Endothelial cell of umbilical vein (primary cell): ENCODE data around the gene KRT74. TPM values are rescaled to one million over a fixed set of nuclear protein-coding genes. Genes with fewer than 3 reads are reported as not detected.

ENCODE experiments used
- BruUV-seq: library from RNA; stranded (reverse); fragments of 400-500 nt; replicated peaks from 2 replicates; lab custom pipeline; 2021; lab: Mats Ljungman, UMichigan
- CTCF ChIA-PET: fragments of 300-600, 350-600 bp; sonication (Branson Sonifier 250); formaldehyde crosslinking; loops from one replicate; lab custom pipeline; 2021; ENCODE audit warnings: antibody characterized with exemption, inconsistent platforms; lab: Charles Lee
- POLR2A ChIA-PET: fragments of 300-600, 350-600 bp; sonication (Branson Sonifier 250); formaldehyde crosslinking; loops from one replicate; lab custom pipeline; 2021; ENCODE audit warnings: antibody characterized with exemption, inconsistent platforms; lab: Charles Lee
- DNase-seq: peaks from one replicate; pipeline ENCODE4 v3.0.0-alpha.2; 2011; ENCODE audit warnings: low read depth, low spot score
- FAIRE-seq: peaks from 2 replicates; lab custom pipeline; 2011; peaks lifted over from hg19 to GRCh38; lab: Jason Lieb, UNC
- H2AFZ ChIP-seq: 2 replicates; pipeline ENCODE4 v1.6.0; 2012; ENCODE audit warnings: low read depth, low read length, control low read depth, inconsistent platforms
- H3K27ac ChIP-seq: 2 replicates; pipeline ENCODE4 v1.5.1; 2011; ENCODE audit warnings: low read depth, mild to moderate bottlenecking, control low read depth, low read length, moderate library complexity; ENCODE audit not compliant: insufficient read depth
- H3K27me3 ChIP-seq, 2 experiments: 2 replicates each; pipeline versions ENCODE4 v1.6.0 to v1.6.1; 2011; ENCODE audit warnings: low read length in 2 of 2, mixed read lengths in 1 of 2; ENCODE audit not compliant: control insufficient read depth in 2 of 2, insufficient read depth in 2 of 2
- H3K36me3 ChIP-seq, 2 experiments: 2 replicates in 1 of 2; 3 replicates in 1 of 2; pipeline ENCODE4 v1.5.1; 2011; ENCODE audit warnings: low read length in 2 of 2, mild to moderate bottlenecking in 1 of 2, moderate library complexity in 1 of 2; ENCODE audit not compliant: control insufficient read depth in 2 of 2, insufficient read depth in 2 of 2; ENCODE audit errors: extremely low read depth in 1 of 2
- H3K4me1 ChIP-seq: 3 replicates; pipeline ENCODE4 v1.5.1; 2011; ENCODE audit warnings: mild to moderate bottlenecking, low read length; ENCODE audit not compliant: control insufficient read depth, insufficient read depth; ENCODE audit errors: extremely low read depth
- H3K4me2 ChIP-seq: 2 replicates; pipeline ENCODE4 v1.6.1; 2011; ENCODE audit warnings: low read length, control low read depth, mixed read lengths; ENCODE audit not compliant: insufficient read depth
- H3K4me3 ChIP-seq, 3 experiments: fragments of 200-600 bp in 1 of 3; sonication (generic), shearing (Covaris generic) in 1 of 3; replicated peaks in 1 of 3; 2 replicates each; pipeline ENCODE4 v1.5.1; 2011 to 2016; ENCODE audit warnings: control low read depth in 3 of 3, low read length in 3 of 3, mild to moderate bottlenecking in 2 of 3, inconsistent platforms in 1 of 3, low read depth in 1 of 3, moderate library complexity in 1 of 3; ENCODE audit not compliant: insufficient read depth in 1 of 3
- H3K79me2 ChIP-seq: 2 replicates; pipeline ENCODE4 v1.6.0; 2012; ENCODE audit warnings: low read length, inconsistent platforms; ENCODE audit not compliant: control insufficient read depth, insufficient read depth
- H3K9ac ChIP-seq: replicated peaks from 2 replicates; pipeline ENCODE3; 2011; ENCODE audit warnings: low read length, control low read depth; ENCODE audit not compliant: insufficient read depth; ENCODE audit errors: extremely low read depth
- H3K9me1 ChIP-seq: replicated peaks from 3 replicates; pipeline ENCODE4 v1.6.0; 2011; ENCODE audit warnings: mild to moderate bottlenecking, low read length; ENCODE audit not compliant: control insufficient read depth, insufficient read depth; ENCODE audit errors: extremely low read depth
- H3K9me3 ChIP-seq: replicated peaks from 2 replicates; pipeline ENCODE4 v1.5.1; 2012; ENCODE audit warnings: low read length, inconsistent platforms; ENCODE audit not compliant: control insufficient read depth, insufficient read depth
- H4K20me1 ChIP-seq: replicated peaks from 2 replicates; pipeline ENCODE3; 2011; ENCODE audit warnings: mild to moderate bottlenecking, low read length; ENCODE audit not compliant: control insufficient read depth, insufficient read depth; ENCODE audit errors: extremely low read depth
- CTCF ChIP-seq, 2 donors: IDR thresholded peaks; 1 replicate in 1 of 2; 2 replicates in 1 of 2; pipeline ENCODE4 v1.5.1; 2011; ENCODE audit warnings: low read length in 2 of 2, mild to moderate bottlenecking in 2 of 2, moderate library complexity in 2 of 2, control low read depth in 1 of 2, inconsistent platforms in 1 of 2, low read depth in 1 of 2; ENCODE audit not compliant: insufficient read depth in 1 of 2; ENCODE audit errors: extremely low read depth in 1 of 2
- JUN ChIP-seq: IDR thresholded peaks from 2 replicates; pipeline ENCODE4 v1.6.1; 2011; ENCODE audit warnings: borderline replicate concordance, low read depth; ENCODE audit not compliant: insufficient read length, insufficient read depth
- MYC ChIP-seq: IDR thresholded peaks from one replicate; pipeline ENCODE4 v1.6.1; 2011; ENCODE audit warnings: mild to moderate bottlenecking, low read depth, low read length
- dilution Hi-C: fragments of 300-500 bp; cut with MboI; formaldehyde crosslinking; loops from one replicate; pipeline ENCODE4 v1.15.0; 2019; ENCODE audit warnings: low sequenced_read_pairs; ENCODE audit not compliant: extremely low pct_ligation_motif_present
- intact Hi-C: fragments of 100-400 bp; cut with micrococcal nuclease; formaldehyde crosslinking; loops from one replicate; pipeline ENCODE4 v1.10.0; 2022
- polyA plus RNA-seq, 4 experiments: library from polyadenylated mRNA; depleted of rRNA in 3 of 4; stranded (reverse) in 3 of 4; unstranded in 1 of 4; fragments of >200 nt; gene quantifications; 2 replicates each; pipeline versions ENCODE4 v1.2.1 to v1.2.3, GENCODE V29; 2011 to 2012; ENCODE audit warnings: missing spikeins in 1 of 4
- total RNA-seq: library from RNA; stranded (reverse); gene quantifications from 2 replicates; pipeline ENCODE4 v1.2.3, GENCODE V29; 2021

The KRT74 gene
- total and polyA plus RNA-seq, 2 donors (not counting 3 experiments of a cell fraction or from before 2014, with no cell fraction given), result not detected

GRCh38 chr12:52590021-52590420 lies 16.4 kb upstream of the KRT74 start:
- intact Hi-C loops (no loop called here), dilution Hi-C loops (no loop called here)
- BruUV-seq, result no TSS peak
- no peak for FAIRE-seq
- no peaks in the 10 kb centered on the region for H3K79me2 ChIP-seq
- H4K20me1 ChIP-seq, result no peaks in the 10 kb centered on the region
- no peak overlapping the region for H2AFZ ChIP-seq
- no peaks in the 10 kb centered on the region for H3K9me1 ChIP-seq
- no peaks in the 10 kb centered on the region for H3K4me1 ChIP-seq
- no peak overlapping the region for H3K4me2 ChIP-seq
- H3K27me3 ChIP-seq, result peaks cover 0 to 2% of the 10 kb centered on the region in 2 experiments
- no peak overlapping the region for H3K4me3 ChIP-seq
- CTCF ChIA-PET, result interaction anchor here (1.8 kb wide), 1 partner anchor 276 kb away, joined by 6 read pairs; no protein-coding TSS in a partner anchor
- TF ChIP-seq JUN (no peak), CTCF (IDR thresholded peaks at IDR 0.05; ENCODE audit: extremely low read depth in 1 of 2, insufficient read depth in 1 of 2, low read depth in 1 of 2, low read length in 2 of 2) (no peak)
- no peaks in the 10 kb centered on the region for H3K36me3 ChIP-seq
- POLR2A ChIA-PET, result no interaction called here
- H3K27ac ChIP-seq, result no peak overlapping the region
- DNase-seq, result no peak
- no peaks in the 10 kb centered on the region for H3K9me3 ChIP-seq
- H3K9ac ChIP-seq, result no peak overlapping the region

GRCh38 chr12:52587563-52587962 lies 13.9 kb upstream of the KRT74 start:
- CTCF ChIA-PET, result interaction anchor here (1.1 to 12.3 kb wide), 4 partner anchors 278 to 393 kb away, joined by 4 to 135 read pairs (median 10); no protein-coding TSS in a partner anchor
- no peaks in the 10 kb centered on the region for H3K9me3 ChIP-seq
- no peak overlapping the region for H3K9ac ChIP-seq
- H3K4me1 ChIP-seq, result no peaks in the 10 kb centered on the region
- no peaks in the 10 kb centered on the region for H3K79me2 ChIP-seq
- H3K36me3 ChIP-seq, result no peaks in the 10 kb centered on the region
- TF ChIP-seq MYC, result no peak
- H4K20me1 ChIP-seq, result no peaks in the 10 kb centered on the region
- dilution Hi-C loops (no loop called here), intact Hi-C loops (no loop called here)
- H3K4me3 ChIP-seq, result no peak overlapping the region
- no peaks in the 10 kb centered on the region for H3K9me1 ChIP-seq
- DNase-seq, result no peak
- no peak overlapping the region for H3K27ac ChIP-seq
- H3K4me2 ChIP-seq, result no peak overlapping the region
- POLR2A ChIA-PET, result no interaction called here
- no peak for FAIRE-seq
- BruUV-seq, result no TSS peak
- no peak overlapping the region for H2AFZ ChIP-seq
- H3K27me3 ChIP-seq, result peaks cover 0 to 2% of the 10 kb centered on the region in 2 experiments
